NCI-H774 (cell line): ENCODE data around the gene NAT14.
"Not testable (repeated sequence)": the region's sequence is repeated elsewhere in the genome, so short reads cannot be mapped to it uniquely, and the experiment has no call there.

Source experiments
- DNase-seq: peaks from one replicate; lab custom pipeline; 2025; lab: John Stamatoyannopoulos, UW

Gene NAT14, protein sequence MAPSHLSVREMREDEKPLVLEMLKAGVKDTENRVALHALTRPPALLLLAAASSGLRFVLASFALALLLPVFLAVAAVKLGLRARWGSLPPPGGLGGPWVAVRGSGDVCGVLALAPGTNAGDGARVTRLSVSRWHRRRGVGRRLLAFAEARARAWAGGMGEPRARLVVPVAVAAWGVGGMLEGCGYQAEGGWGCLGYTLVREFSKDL

DNA sequence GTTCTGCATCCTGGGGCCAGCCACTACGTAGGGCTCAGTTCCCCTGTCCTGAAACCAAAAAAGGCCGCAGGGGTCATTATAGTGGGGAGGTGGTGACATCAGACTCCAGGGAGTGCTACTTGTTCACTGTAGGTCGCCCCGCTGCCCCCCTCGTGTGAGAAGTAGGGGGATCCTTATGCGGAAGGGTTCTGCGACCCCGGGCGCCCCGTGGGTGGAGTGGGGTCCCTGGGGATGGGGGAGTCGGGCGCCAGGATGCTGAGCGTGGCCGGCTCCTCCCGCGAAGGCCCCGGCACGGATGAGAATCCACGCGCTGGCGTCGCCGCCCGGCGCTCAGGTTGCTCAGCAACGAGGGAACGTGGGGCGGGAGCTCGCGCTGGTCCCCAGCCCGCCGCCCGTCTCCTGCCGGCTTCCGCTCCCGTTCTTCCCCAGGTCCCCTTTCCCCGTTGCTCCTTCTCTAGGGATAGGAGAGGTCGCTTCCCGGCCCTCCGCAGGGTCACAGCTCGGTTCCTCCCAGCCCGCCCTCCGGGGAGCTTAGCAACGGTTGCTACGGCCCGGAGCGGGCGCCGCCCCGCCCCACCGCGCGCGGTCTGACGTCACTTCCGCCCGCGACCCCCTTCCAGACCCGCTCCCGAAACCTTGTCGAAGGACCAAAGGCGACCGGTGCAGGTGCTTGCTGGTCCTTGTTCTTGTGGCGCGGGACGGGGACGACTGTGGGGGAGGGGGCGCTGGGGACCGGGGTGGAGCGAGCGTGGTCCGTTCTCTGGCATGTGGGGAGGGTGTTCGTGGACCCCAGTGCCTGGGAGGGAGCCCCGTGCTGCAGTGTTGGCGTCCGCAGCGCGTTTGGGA lies at the start of gene NAT14:
Gene NAT14, plus strand, starts transcription at position 596 of the 846 bp plus-strand sequence. CDS start 521 bp downstream, outside the sequence.
- peak; percentile 67 for DNase-seq

DNA sequence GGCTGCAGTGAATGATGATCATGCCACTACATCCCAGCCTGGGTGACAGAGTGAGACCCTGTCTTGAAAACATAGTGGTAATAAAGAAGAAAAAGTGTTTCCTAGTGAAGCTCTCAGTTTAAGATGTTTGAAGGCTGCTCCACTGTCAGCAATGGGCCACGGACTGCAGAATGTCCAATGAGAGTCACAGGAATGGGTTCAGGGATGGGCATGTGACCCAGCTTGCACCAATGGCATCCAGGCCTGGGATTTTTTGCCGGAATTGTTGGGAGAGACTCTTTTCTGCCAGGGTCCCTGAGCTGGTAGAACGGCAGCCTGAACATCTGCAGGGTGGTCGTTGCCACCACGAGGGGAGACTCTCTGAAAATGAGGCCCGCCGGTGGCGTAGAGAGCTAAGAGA lies 48.1 kb upstream of the NAT14 start:
- DNase-seq = peak; percentile 43

DNA sequence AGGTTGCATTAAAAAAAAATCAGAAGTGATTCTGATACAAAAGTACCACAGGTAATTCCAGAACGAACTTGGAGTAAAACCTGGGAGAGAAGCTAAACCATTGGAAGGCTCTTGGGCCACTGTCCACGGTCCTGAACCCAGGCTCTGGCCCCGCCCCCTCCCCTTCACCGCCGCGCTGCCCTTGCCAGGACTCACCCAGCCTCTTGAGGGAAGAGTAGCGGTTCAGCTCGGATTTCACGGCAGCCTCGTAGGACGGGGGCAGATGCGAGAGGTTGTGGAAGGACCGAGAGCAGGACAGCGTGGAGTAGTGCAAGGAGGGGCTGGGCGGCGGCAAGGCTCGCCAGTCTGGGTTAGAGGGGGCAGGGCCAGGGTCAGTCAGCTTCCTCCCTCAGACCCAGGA lies 47.6 kb upstream of the NAT14 start:
- DNase-seq = no peak

DNA sequence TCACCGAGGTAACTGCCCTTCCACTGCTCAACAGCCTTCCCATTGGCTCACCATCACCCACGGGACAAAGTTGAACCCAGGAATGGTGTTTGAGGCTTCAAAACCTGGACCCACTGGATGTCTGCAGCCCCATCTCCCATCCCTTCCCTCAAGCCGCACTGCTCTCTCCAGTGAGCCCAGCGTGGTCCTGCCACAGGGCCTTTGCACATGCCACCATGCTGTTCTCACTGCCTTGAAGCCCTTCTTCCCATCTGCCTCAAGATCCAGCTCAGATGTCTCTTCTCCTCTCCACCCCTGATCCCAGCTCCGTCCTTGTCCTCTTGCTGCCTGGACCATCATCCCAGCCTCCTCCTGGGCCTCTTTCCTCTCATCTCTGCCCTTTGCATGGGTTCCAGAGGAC lies 45.9 kb upstream of the NAT14 start:
- no peak for DNase-seq

DNA sequence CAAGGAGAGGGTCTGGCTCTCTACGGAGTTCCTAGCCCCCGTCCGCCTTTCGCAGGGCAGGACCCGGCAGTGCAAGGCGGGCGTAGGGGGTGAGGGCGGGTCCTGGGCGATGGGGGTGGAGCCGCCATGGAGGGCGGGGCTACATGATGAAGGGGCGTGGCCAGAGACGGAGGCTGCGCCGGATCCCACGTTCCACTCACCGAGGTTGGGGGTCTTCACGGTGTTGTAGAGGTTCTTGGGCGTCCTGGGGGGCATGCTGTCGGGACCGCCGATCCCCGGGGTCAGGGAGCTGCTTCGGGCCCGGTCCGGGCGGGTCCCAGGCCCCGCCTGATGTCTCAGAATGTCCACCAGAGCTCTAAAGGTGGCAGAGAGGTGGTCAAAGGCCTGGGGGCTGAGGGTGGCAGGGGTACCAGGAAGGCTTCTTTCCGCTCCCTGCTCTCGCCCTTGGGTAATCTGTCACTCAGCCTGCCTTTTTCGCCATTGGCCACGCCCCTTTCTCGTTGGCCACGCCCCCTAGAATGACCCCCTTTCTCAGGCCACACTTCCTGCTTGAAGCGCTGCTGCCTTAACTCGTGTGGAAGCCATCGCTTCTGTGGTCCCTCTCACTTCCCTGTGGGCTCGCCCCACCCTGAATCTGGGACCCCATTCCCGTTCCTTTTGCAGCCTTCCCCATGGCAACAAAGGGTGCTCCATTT lies 44.4 kb upstream of the NAT14 start:
- no peak for DNase-seq

DNA sequence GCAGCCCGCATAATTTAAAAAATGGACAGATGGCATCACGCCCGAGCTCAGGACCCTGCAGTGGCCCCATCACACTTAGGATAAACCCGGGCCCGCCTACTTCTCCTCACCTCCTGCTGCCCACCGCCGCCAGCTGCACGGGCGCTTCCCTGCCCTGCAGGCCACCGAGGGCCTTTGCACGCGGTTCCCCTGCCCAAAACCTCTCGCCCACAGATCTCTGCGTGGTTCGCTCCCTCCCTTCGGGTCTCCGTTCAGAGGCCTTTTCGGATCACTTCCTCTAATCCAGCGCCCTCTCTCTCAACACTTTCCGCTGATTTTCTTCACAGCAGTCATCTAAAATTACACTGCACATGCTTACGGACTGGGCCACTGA lies 43.7 kb upstream of the NAT14 start:
- DNase-seq = no peak

DNA sequence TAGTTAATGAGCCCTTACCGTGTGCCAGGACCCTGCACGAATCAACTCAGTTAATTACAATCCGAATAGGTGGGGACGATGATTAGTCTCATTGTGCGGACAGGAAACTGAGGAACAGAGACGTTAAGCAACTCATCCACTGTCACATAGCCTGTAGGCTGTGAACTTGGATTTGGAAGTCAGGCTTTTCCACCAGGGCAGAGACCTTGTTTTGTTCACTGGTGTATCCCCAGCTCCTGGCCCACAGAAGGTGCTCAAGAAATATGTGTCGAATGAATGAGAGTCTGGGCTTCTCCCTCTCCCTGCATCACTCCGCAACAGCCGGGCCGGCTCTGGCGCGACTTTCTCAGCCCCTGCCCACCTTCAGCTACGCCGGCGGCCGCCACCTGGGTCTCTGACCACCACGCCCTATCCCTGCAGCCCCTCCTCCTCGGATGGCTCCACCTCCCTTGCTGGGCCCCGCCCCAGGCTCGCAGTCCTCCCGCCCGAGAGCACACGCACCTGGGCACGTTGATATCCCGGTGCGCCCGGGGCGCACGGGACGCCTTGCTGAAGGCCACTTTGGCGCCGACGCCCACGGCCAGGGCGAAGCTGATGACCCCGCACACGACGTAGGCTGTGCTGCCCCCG lies 43.2 kb upstream of the NAT14 start:
- DNase-seq = no peak

DNA sequence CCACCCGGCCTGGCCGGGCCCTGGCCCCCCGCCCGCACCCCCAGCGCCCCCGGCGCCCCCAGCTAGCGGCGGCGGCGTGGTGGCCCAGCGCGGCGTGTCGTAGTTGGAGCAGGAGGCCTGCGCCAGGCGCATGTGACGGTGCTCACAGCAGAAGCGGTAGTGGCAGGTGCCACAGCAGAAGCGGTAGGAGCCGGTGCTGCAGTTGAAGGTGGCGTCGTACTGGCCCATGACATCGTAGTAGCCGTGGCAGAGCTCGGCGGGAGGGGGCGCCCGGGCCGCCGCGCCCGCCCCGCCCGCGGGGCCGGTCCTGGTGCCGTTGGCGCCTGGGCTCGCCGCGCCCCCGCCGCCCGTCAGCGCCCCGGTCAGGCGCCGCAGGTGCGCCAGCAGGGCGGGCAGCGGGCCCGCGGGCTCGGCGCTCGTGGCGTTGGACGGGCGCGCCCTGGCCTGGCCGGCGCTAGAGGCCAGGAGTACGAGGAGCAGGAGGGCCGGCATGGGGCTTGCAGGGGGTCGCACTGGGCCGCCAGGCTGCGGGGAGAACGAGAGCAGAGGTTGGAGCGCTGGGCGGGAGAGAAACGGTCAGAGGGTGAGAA lies 42.5 kb upstream of the NAT14 start:
- DNase-seq = no peak

DNA sequence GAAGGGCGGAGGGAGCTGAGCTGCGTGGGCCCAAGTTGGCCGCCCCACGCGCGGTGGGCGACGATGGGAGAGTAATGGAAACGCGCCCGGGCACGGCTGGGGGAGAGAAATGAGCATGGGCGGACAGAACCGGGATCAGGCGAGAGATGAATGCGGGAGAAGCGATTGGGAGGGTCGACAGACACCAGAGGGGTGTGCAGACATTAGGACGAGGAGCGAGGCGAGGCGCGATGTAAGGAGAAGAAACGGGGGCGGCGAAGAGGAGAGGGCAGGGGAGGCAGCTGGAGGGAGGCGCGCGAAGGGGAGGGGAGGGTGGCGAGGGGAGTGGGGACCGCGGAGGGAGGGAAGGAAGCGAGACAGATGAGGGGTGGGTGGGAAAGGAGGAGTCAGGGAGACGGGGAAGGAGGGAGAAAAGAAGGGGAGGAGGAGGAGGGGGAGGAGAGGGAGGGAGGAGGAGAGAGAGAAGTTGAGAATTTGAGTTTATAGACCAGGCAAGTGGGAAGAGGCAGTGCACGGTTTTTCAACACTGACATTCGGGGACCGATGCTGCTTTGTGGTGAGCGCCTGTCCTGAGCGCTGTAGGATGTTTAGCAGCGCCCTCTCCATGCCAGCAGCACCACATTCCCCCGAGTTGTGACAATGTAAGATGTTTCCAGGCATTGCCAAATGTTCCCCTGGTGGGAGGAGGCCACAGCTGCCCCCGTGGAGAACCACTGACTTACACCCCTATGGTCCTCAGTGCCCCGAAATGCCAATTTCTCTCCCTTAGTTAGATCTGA lies 41.8 kb upstream of the NAT14 start, which contains the start of gene SHISA7:
Gene SHISA7, minus strand, starts transcription at position 256 of the 779 bp plus-strand sequence. CDS start 437 bp downstream, outside the sequence.
- DNase-seq = no peak

DNA sequence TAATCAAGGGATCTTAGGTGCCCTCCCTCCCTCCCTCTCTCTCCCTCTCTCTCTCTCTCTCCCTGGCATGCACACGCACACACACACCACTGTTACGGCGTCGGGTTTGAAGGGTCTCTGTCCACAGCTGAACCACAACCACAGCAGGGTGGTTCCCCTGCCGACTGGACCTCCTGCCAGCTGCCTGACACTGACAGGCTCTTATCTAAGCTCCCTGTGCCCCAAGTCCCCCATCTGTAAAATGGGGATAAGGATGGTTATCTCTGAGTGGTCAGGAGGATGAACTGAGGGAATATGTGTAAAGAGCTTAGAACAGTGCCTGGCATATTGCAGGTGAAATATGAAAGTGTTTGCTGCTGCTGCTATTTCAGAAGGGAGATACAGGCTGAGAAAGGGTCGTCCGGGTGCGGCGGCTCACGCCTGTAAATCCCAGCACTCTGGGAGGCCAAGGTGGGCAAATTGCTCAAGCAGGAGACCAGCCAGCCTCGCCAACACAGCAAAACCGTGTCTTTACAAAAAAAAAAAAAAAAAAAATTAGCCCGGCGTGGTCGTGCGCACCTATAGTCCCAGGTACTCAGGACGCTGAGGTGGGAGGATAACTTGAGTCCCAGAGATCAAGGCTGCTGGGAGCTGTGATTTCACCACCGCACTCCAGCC lies 41.0 kb upstream of the NAT14 start:
- DNase-seq = no peak

DNA sequence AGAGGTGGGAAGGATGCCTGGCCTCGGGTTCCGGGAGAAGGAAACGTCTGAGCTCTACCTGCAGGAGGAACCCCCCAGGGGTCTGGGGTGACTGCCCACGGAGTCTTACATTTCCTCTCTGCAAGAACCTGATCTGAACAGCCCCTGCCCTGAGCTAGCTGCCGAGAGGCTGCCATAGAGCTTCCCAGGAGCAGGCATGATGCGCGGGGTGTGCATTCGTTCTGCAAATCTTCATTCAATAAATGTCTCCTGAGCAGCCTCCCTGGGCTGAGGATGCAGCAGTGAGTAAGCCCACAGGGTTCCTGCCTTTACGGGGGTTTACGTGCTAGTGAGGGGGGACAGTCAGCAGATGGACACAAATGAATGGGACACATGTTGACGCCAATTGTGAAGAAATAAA lies 40.3 kb upstream of the NAT14 start:
- DNase-seq = no peak

DNA sequence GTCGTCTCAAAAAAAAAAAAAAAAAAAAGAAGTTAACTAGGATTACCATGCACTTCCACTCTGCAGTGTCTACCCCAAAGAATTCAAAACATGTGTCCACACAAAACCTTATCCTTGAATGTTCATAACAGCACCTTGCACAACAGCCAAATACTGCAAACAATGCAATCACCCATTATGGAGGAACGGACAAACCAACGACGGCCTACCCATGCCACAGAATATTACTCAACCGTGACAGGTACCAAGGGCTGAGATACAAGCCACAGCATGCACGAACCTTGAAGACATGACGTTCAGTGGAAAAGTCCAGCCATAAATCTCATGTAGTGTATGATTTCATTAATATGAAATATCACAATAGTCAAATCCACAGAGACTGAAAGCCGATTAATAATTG lies 38.9 kb upstream of the NAT14 start:
- DNase-seq = no peak

DNA sequence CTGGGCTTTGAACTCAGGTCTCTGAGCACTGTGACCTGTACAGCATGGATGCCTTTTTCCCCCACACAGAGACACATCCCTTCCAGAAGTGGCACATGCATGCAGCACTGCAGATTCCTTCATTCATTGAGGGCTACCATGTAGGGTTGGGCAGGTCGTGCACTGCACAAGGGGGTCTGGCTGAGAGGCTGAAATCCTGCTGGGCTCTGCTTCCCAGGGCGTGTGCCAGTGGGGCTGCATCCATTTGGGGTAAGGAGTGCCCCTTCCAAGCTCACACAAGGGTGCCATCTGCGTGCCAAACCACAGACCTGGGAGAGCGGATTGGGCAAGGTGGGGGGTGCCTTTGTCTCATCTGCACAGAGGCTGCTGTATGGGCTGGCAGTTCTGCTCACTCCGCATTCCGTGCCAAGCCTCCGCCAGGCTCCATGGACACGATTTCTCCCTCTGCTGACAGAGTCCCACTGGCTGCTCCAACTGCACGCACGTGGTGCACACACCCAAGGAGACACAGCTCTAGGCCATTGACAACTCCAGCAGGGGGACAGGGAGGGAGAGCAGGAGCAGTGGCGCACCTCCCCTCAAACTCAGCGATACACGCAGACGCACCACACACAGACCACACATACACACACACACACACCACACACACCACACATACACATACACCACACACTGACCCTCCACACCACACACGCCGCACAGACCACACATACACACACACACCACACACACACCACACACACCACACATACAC lies 37.4 kb upstream of the NAT14 start:
- DNase-seq = no peak

DNA sequence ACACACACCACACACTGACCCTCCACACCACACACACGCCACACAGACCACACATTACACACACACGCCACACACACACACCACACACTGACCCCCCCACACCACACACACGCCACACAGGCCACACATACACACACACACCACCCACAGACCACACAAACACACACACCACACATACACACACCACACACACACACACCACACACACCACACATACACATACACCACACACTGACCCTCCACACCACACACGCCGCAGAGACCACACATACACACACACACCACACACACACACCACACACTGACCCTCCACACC lies 36.9 kb upstream of the NAT14 start:
- DNase-seq = not testable (repeated sequence)

DNA sequence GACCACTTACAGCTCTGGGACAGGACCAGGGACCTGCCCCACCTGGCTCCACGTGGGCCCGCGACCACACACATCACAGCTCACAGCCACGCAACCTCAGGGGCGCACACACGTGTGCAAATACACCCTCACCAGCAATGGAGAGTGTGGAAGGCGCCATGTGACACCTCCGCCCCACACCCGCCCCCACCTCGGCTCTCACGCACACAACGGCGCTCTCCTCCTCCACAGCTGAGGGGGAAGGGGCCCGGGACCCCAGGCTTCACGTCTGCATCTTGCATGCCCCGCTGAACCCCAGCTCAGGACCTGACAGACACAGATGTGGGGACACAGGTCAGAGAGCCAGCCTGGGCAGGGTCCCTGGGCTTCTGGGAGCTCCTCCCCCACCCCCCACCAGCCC lies 35.5 kb upstream of the NAT14 start:
- no peak for DNase-seq

DNA sequence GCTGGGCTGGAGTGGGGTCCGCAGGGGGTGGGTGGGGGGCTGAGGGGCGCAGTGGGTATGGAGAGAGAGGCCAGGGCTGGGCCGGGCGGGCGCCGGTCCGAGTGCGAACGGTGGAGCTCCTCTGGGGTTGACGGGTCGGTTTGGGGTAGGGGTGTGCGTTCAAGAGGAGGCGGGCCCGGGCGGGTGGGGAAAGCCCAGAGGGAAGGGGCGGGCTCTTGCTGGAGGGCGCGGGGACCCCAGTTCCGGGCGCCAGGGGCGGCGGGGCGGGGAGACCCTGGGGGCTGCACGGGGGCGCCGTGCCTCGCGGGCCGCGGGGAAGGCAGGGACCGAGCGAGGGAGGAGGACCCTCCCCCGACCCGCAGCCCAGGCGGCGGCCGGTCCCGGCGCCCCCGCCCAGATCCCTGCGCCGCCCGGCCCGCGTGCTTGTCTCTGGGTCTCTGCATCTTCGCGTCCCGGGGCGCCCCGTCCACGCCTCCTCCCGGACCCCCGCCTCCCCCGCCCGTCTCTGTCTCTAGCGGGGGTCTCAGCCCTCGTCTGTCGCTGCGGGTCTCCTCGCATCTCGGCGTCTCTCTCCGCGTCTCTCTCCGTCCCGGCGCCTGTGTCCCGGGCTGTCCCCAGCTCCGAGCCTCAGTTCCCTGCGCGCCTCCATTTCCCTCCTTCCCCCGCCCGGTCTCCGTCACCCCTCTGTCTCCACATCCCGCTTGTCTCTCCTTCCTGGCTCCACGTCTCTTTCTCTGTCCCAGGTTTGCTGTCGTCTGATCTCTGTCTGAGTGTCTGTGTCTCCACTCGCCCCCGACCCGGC lies 33.6 kb upstream of the NAT14 start:
- DNase-seq = no peak

DNA sequence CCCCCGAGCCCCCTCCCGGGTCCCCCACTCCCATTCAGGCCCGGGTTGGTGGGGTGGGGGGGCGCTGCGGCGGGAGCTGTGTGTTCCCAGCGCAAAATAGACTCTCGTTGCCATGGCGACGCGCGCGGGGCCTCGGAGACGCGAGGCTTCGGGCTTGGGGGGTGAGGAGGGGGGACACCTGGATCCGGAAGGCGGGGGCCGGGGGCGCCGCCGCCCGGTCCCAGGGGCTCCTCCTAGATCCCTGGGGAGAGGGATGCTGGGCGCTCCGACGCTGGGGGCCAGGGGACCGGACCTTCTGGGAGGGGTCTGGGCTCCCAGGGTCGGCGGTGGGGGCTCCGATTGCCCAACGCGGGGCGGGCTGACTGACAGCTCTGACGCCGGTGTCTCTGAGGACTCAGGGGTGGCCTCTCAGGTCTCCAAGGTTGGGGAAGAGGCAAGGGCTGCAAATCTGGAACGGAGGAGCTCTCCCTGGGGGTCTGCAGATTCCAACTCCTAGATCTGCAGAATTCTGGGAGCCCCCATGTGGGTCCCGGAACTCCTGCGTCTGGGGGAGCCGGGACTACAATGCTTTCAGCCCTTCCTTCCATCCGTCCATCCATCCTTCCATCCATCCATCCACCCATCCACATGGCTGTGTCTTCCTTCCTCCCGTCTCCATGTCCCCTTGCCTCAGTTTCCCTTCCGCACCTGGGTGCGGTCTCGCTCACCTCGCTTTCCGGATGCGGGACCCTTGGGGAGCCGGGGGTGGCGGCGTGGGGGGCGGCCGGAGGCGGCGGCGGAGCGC lies 32.8 kb upstream of the NAT14 start:
- peak; percentile 24 for DNase-seq

DNA sequence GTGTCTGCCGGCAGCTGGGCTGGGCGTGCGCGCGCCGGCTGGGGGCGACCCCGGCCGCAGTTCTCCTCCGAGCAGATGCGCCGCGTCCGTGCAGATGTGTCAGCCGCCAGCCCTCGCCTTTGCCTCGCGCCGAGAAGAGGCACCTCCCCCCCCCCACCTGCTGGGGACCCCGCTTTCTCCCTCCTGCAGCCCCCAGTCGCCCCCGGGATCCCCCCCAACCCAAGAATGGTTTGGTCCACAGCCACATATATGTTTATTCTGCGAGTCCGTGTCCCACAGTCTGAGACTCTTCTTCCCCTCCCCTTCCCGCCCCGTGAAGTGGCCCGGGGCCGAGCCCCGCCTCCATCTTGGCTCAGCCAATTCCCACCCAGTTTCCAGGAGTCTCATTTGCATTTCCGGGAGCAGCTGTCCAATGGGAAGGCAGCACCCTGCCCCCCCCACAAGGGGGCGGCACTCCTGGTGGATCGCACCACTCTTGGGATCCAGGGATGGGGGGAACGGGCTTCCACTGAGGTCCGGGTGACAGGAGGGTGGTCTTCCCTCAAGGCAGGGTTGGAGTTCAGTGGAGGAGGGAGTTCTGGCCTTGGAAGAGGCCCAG lies 32.1 kb upstream of the NAT14 start:
- peak; percentile 91 for DNase-seq
